ENCODE measurements around the gene EPX.

The EPX gene

GRCh38 chr17:58158181-58158580 lies 34.3 kb upstream of the EPX start:
- H3K4me3 ChIP-seq (ENCODE audit: low read depth in 1 of 2, low read length in 2 of 2): no peak overlapping the region
- H3K4me1 ChIP-seq (ENCODE audit: control insufficient read depth in 1 of 2, insufficient read depth in 2 of 2, low read length in 2 of 2): peaks cover 0 to 5% of the 10 kb centered on the region in 2 donors
- H3K27me3 ChIP-seq (ENCODE audit: control insufficient read depth in 1 of 2, insufficient read depth in 2 of 2, low read length in 2 of 2): peaks cover 15 to 30% of the 10 kb centered on the region in 2 donors
- H3K9me3 ChIP-seq (ENCODE audit: control insufficient read depth in 1 of 2, low read length in 2 of 2): no peaks in the 10 kb centered on the region
- H3K36me3 ChIP-seq (ENCODE audit: control insufficient read depth in 1 of 2, insufficient read depth in 2 of 2, low read length in 2 of 2): no peaks in the 10 kb centered on the region
- H3K9ac ChIP-seq (ENCODE audit: low read depth in 1 of 2, low read length in 2 of 2): no peak overlapping the region
- no peak overlapping the region for H3K27ac ChIP-seq (ENCODE audit: low read depth, low read length)

- no peak overlapping the region for H3K4me3 ChIP-seq (ENCODE audit: low read depth in 1 of 2, low read length in 2 of 2)
- H3K27ac ChIP-seq (ENCODE audit: low read depth, low read length): no peak overlapping the region
- H3K9ac ChIP-seq (ENCODE audit: low read depth in 1 of 2, low read length in 2 of 2): no peak overlapping the region
- H3K9me3 ChIP-seq (ENCODE audit: control insufficient read depth in 1 of 2, low read length in 2 of 2): no peaks in the 10 kb centered on the region
- no peaks in the 10 kb centered on the region for H3K36me3 ChIP-seq (ENCODE audit: control insufficient read depth in 1 of 2, insufficient read depth in 2 of 2, low read length in 2 of 2)
- H3K4me1 ChIP-seq (ENCODE audit: control insufficient read depth in 1 of 2, insufficient read depth in 2 of 2, low read length in 2 of 2): peaks cover 0 to 5% of the 10 kb centered on the region in 2 donors
- H3K27me3 ChIP-seq (ENCODE audit: control insufficient read depth in 1 of 2, insufficient read depth in 2 of 2, low read length in 2 of 2): peaks cover 19 to 22% of the 10 kb centered on the region in 2 donors
Observed at GRCh38 chr17:58161566-58161965, 31.0 kb upstream of the EPX start.

GRCh38 chr17:58165981-58166380 lies 26.5 kb upstream of the EPX start:
- H3K4me3 ChIP-seq (ENCODE audit: low read depth in 1 of 2, low read length in 2 of 2): no peak overlapping the region
- peaks cover 0 to 4% of the 10 kb centered on the region in 2 donors for H3K4me1 ChIP-seq (ENCODE audit: control insufficient read depth in 1 of 2, insufficient read depth in 2 of 2, low read length in 2 of 2)
- no peaks in the 10 kb centered on the region for H3K36me3 ChIP-seq (ENCODE audit: control insufficient read depth in 1 of 2, insufficient read depth in 2 of 2, low read length in 2 of 2)
- no peaks in the 10 kb centered on the region for H3K9me3 ChIP-seq (ENCODE audit: control insufficient read depth in 1 of 2, low read length in 2 of 2)
- peaks cover 10% of the 10 kb centered on the region in 2 donors for H3K27me3 ChIP-seq (ENCODE audit: control insufficient read depth in 1 of 2, insufficient read depth in 2 of 2, low read length in 2 of 2)
- H3K27ac ChIP-seq (ENCODE audit: low read depth, low read length): no peak overlapping the region
- H3K9ac ChIP-seq (ENCODE audit: low read depth in 1 of 2, low read length in 2 of 2): no peak overlapping the region

- H3K27me3 ChIP-seq (ENCODE audit: control insufficient read depth in 1 of 2, insufficient read depth in 2 of 2, low read length in 2 of 2): peaks cover 10% of the 10 kb centered on the region in 2 donors
- H3K9me3 ChIP-seq (ENCODE audit: control insufficient read depth in 1 of 2, low read length in 2 of 2): no peaks in the 10 kb centered on the region
- H3K4me1 ChIP-seq (ENCODE audit: control insufficient read depth in 1 of 2, insufficient read depth in 2 of 2, low read length in 2 of 2): peaks cover 0 to 4% of the 10 kb centered on the region in 2 donors
- H3K4me3 ChIP-seq (ENCODE audit: low read depth in 1 of 2, low read length in 2 of 2): no peak within 1 kb of the TSS
- H3K27ac ChIP-seq (ENCODE audit: low read depth, low read length): no peak within 1 kb of the TSS
- no peaks in the 10 kb centered on the region for H3K36me3 ChIP-seq (ENCODE audit: control insufficient read depth in 1 of 2, insufficient read depth in 2 of 2, low read length in 2 of 2)
- no peak within 1 kb of the TSS for H3K9ac ChIP-seq (ENCODE audit: low read depth in 1 of 2, low read length in 2 of 2)
Observed at GRCh38 chr17:58166682-58167081, 25.8 kb upstream of the EPX start, which contains the start of gene OR4D2. Gene OR4D2 (plus strand): TSS chr17:58166982. CDS start chr17:58169656, 2,674 bp downstream.

- H3K27ac ChIP-seq (ENCODE audit: low read depth, low read length): no peak overlapping the region
- H3K4me3 ChIP-seq (ENCODE audit: low read depth in 1 of 2, low read length in 2 of 2): no peak overlapping the region
- no peaks in the 10 kb centered on the region for H3K36me3 ChIP-seq (ENCODE audit: control insufficient read depth in 1 of 2, insufficient read depth in 2 of 2, low read length in 2 of 2)
- H3K9me3 ChIP-seq (ENCODE audit: control insufficient read depth in 1 of 2, low read length in 2 of 2): no peaks in the 10 kb centered on the region
- H3K4me1 ChIP-seq (ENCODE audit: control insufficient read depth in 1 of 2, insufficient read depth in 2 of 2, low read length in 2 of 2): peaks cover 0 to 4% of the 10 kb centered on the region in 2 donors
- H3K9ac ChIP-seq (ENCODE audit: low read depth in 1 of 2, low read length in 2 of 2): no peak overlapping the region
- peaks cover 0 to 10% of the 10 kb centered on the region in 2 donors for H3K27me3 ChIP-seq (ENCODE audit: control insufficient read depth in 1 of 2, insufficient read depth in 2 of 2, low read length in 2 of 2)
Observed at GRCh38 chr17:58170622-58171021, 21.9 kb upstream of the EPX start.

GRCh38 chr17:58172369-58173071 lies 20.0 kb upstream of the EPX start:
- Histone ChIP-seq H3K27ac (ENCODE audit: low read depth, low read length) (no peak overlapping the region), H3K9me3 (ENCODE audit: control insufficient read depth in 1 of 2, low read length in 2 of 2) (no peaks in the 10 kb centered on the region), H3K9ac (ENCODE audit: low read depth in 1 of 2, low read length in 2 of 2) (no peak overlapping the region), H3K36me3 (ENCODE audit: control insufficient read depth in 1 of 2, insufficient read depth in 2 of 2, low read length in 2 of 2) (no peaks in the 10 kb centered on the region), H3K4me3 (ENCODE audit: low read depth in 1 of 2, low read length in 2 of 2) (no peak overlapping the region), H3K4me1 (ENCODE audit: control insufficient read depth in 1 of 2, insufficient read depth in 2 of 2, low read length in 2 of 2) (peaks cover 0 to 4% of the 10 kb centered on the region in 2 donors), H3K27me3 (ENCODE audit: control insufficient read depth in 1 of 2, insufficient read depth in 2 of 2, low read length in 2 of 2) (peaks cover 0 to 5% of the 10 kb centered on the region in 2 donors)

- Histone ChIP-seq H3K9me3 (ENCODE audit: control insufficient read depth in 1 of 2, low read length in 2 of 2) (no peaks in the 10 kb centered on the region), H3K27me3 (ENCODE audit: control insufficient read depth in 1 of 2, insufficient read depth in 2 of 2, low read length in 2 of 2) (peaks cover 0 to 5% of the 10 kb centered on the region in 2 donors), H3K4me3 (ENCODE audit: low read depth in 1 of 2, low read length in 2 of 2) (no peak overlapping the region), H3K4me1 (ENCODE audit: control insufficient read depth in 1 of 2, insufficient read depth in 2 of 2, low read length in 2 of 2) (peaks cover 0 to 4% of the 10 kb centered on the region in 2 donors), H3K27ac (ENCODE audit: low read depth, low read length) (no peak overlapping the region), H3K9ac (ENCODE audit: low read depth in 1 of 2, low read length in 2 of 2) (no peak overlapping the region), H3K36me3 (ENCODE audit: control insufficient read depth in 1 of 2, insufficient read depth in 2 of 2, low read length in 2 of 2) (no peaks in the 10 kb centered on the region)
Observed at GRCh38 chr17:58174871-58175270, 17.7 kb upstream of the EPX start.

GRCh38 chr17:58176200-58176599 lies 16.3 kb upstream of the EPX start:
- H3K9me3 ChIP-seq (ENCODE audit: control insufficient read depth in 1 of 2, low read length in 2 of 2): no peaks in the 10 kb centered on the region
- H3K36me3 ChIP-seq (ENCODE audit: control insufficient read depth in 1 of 2, insufficient read depth in 2 of 2, low read length in 2 of 2): no peaks in the 10 kb centered on the region
- no peak overlapping the region for H3K4me3 ChIP-seq (ENCODE audit: low read depth in 1 of 2, low read length in 2 of 2)
- no peaks in the 10 kb centered on the region for H3K27me3 ChIP-seq (ENCODE audit: control insufficient read depth in 1 of 2, insufficient read depth in 2 of 2, low read length in 2 of 2)
- no peaks in the 10 kb centered on the region for H3K4me1 ChIP-seq (ENCODE audit: control insufficient read depth in 1 of 2, insufficient read depth in 2 of 2, low read length in 2 of 2)
- H3K27ac ChIP-seq (ENCODE audit: low read depth, low read length): no peak overlapping the region
- no peak overlapping the region for H3K9ac ChIP-seq (ENCODE audit: low read depth in 1 of 2, low read length in 2 of 2)

GRCh38 chr17:58181796-58182195 lies 10.7 kb upstream of the EPX start:
- H3K27me3 ChIP-seq (ENCODE audit: control insufficient read depth in 1 of 2, insufficient read depth in 2 of 2, low read length in 2 of 2): no peaks in the 10 kb centered on the region
- no peak overlapping the region for H3K27ac ChIP-seq (ENCODE audit: low read depth, low read length)
- H3K4me3 ChIP-seq (ENCODE audit: low read depth in 1 of 2, low read length in 2 of 2): no peak overlapping the region
- H3K4me1 ChIP-seq (ENCODE audit: control insufficient read depth in 1 of 2, insufficient read depth in 2 of 2, low read length in 2 of 2): no peaks in the 10 kb centered on the region
- no peaks in the 10 kb centered on the region for H3K36me3 ChIP-seq (ENCODE audit: control insufficient read depth in 1 of 2, insufficient read depth in 2 of 2, low read length in 2 of 2)
- H3K9ac ChIP-seq (ENCODE audit: low read depth in 1 of 2, low read length in 2 of 2): no peak overlapping the region
- H3K9me3 ChIP-seq (ENCODE audit: control insufficient read depth in 1 of 2, low read length in 2 of 2): no peaks in the 10 kb centered on the region

GRCh38 chr17:58183514-58183913 lies 9.0 kb upstream of the EPX start:
- no peak overlapping the region for H3K27ac ChIP-seq (ENCODE audit: low read depth, low read length)
- H3K9ac ChIP-seq (ENCODE audit: low read depth in 1 of 2, low read length in 2 of 2): no peak overlapping the region
- H3K9me3 ChIP-seq (ENCODE audit: control insufficient read depth in 1 of 2, low read length in 2 of 2): no peaks in the 10 kb centered on the region
- peaks cover 0 to 4% of the 10 kb centered on the region in 2 donors for H3K27me3 ChIP-seq (ENCODE audit: control insufficient read depth in 1 of 2, insufficient read depth in 2 of 2, low read length in 2 of 2)
- H3K36me3 ChIP-seq (ENCODE audit: control insufficient read depth in 1 of 2, insufficient read depth in 2 of 2, low read length in 2 of 2): no peaks in the 10 kb centered on the region
- no peaks in the 10 kb centered on the region for H3K4me1 ChIP-seq (ENCODE audit: control insufficient read depth in 1 of 2, insufficient read depth in 2 of 2, low read length in 2 of 2)
- no peak overlapping the region for H3K4me3 ChIP-seq (ENCODE audit: low read depth in 1 of 2, low read length in 2 of 2)

Measured in duodenal mucosa (tissue), 2 donors.